Natural killer cell treated with Interleukin-12 subunit alpha and Interleukin-12 subunit beta and Interleukin-15 and Interleukin-18, amount 100 ng/mL, for 72 hours (primary cell): Measurements from ENCODE around the gene ACOT7. TPM values are rescaled to one million over a fixed set of nuclear protein-coding genes. Genes with fewer than 3 reads are reported as not detected.
"Not testable (repeated sequence)": the region's sequence is repeated elsewhere in the genome, so short reads cannot be mapped to it uniquely, and the experiment has no call there.

Experiments
- ATAC-seq, 2 donors: fragments of 150-1000 bp; cut with Tn5 transposase in 1 of 2; sonication (Bioruptor Pico), chemical (Tn5 transposase) in 1 of 2; 2 replicates each; pipeline ENCODE4 v1.10.0; 2021
- DNase-seq: peaks from one replicate; pipeline ENCODE4 v3.0.0; 2022; ENCODE audit warnings: low spot score
- H3K27ac Mint-ChIP-seq, 2 donors: 1 replicate in 1 of 2; 2 replicates in 1 of 2; pipeline ENCODE4 v1.8.0; 2022; ENCODE audit warnings: mixed read lengths in 2 of 2, mild to moderate bottlenecking in 1 of 2, moderate library complexity in 1 of 2
- H3K27me3 Mint-ChIP-seq, 2 donors: 1 replicate in 1 of 2; 2 replicates in 1 of 2; pipeline ENCODE4 v1.8.0; 2022; ENCODE audit warnings: mixed read lengths in 2 of 2
- H3K36me3 Mint-ChIP-seq: one replicate; pipeline ENCODE4 v1.8.0; 2022; ENCODE audit warnings: mixed read lengths
- H3K4me1 Mint-ChIP-seq, 2 donors: 1 replicate in 1 of 2; 2 replicates in 1 of 2; pipeline ENCODE4 v1.8.0; 2022; ENCODE audit warnings: low read depth in 2 of 2, mixed read lengths in 2 of 2, mild to moderate bottlenecking in 1 of 2
- H3K4me3 Mint-ChIP-seq: one replicate; pipeline ENCODE4 v1.8.0; 2022; ENCODE audit warnings: mixed read lengths
- H3K9me3 Mint-ChIP-seq: 2 replicates; pipeline ENCODE4 v1.8.0; 2022; ENCODE audit warnings: mixed read lengths
- total RNA-seq, 2 donors: library from RNA; stranded (reverse); gene quantifications; one replicate each; pipeline ENCODE4 v1.2.3, GENCODE V29; 2022

ACOT7 gene
- total RNA-seq, 2 donors from 2014 or later: 49.5 to 87.5 TPM

- Mint-ChIP-seq H3K27ac (no peak overlapping the region), H3K4me1 (no peaks in the 10 kb centered on the region), H3K36me3 (no peaks in the 10 kb centered on the region), H3K4me3 (no peak overlapping the region), H3K9me3 (no peaks in the 10 kb centered on the region), H3K27me3 (no peaks in the 10 kb centered on the region)
- DNase-seq (no peak), ATAC-seq (no peak)
Observed at GRCh38 chr1:6373961-6374720, 19.4 kb downstream of the ACOT7 start.

DNA sequence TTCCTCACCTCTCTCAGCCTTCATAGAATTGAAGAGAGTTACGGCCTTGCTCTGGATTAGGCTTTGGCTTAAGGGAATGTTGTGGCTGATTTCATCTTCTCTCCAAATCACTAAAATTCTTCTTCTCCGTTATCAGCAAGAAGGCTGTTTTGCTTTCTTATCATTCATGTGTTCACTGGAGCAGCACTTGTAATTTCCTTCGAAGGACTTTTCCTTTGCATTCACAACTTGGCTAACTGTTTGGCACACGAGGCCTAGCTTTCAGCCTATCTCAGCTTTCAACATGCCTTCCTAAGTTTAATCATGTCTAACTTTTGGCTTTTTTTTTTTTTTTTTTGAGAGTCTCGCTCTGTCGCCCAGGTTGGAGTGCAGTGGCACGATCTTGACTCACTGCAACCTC is 21.3 kb downstream of the ACOT7 start:
- not testable (repeated sequence) for H3K27me3 Mint-ChIP-seq, DNase-seq, H3K36me3 Mint-ChIP-seq, H3K4me3 Mint-ChIP-seq, H3K4me1 Mint-ChIP-seq, ATAC-seq, H3K27ac Mint-ChIP-seq, H3K9me3 Mint-ChIP-seq

- Mint-ChIP-seq H3K4me3 (no peak overlapping the region), H3K36me3 (no peaks in the 10 kb centered on the region), H3K27ac (no peak overlapping the region), H3K9me3 (no peaks in the 10 kb centered on the region), H3K27me3 (no peaks in the 10 kb centered on the region), H3K4me1 (peaks cover 5% of the 10 kb centered on the region in 2 donors)
- ATAC-seq (no peak), DNase-seq (no peak)
Observed at GRCh38 chr1:6370006-6370405, 23.6 kb downstream of the ACOT7 start.

- H3K27ac Mint-ChIP-seq: no peak overlapping the region
- H3K9me3 Mint-ChIP-seq: no peaks in the 10 kb centered on the region
- no peaks in the 10 kb centered on the region for H3K27me3 Mint-ChIP-seq
- DNase-seq: no peak
- H3K4me1 Mint-ChIP-seq: peaks cover 16% of the 10 kb centered on the region in 2 donors
- no peak for ATAC-seq
- H3K36me3 Mint-ChIP-seq: no peaks in the 10 kb centered on the region
- no peak overlapping the region for H3K4me3 Mint-ChIP-seq
Observed at GRCh38 chr1:6367381-6368012, 26.1 kb downstream of the ACOT7 start.

DNA sequence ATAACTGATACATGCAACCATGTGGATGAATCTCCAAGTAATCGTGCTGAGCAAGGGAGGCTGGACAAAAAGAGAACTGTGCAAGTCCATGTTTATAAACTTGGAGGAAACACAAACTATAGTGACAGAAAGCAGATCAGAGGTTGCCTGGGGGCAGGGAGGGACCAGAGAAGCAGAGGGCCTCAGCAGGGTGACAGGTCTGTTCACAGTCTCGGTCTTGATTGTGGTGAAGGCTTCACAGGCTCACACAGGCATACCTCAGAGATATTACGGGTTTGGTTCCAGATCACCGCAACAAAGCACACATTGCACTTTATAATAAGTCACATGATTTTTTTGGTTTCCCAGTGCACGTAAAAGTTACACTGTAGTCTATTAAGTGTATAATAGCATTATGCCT is 28.5 kb downstream of the ACOT7 start:
- Mint-ChIP-seq H3K4me1 (peaks cover 24 to 25% of the 10 kb centered on the region in 2 donors), H3K27ac (peak overlapping the region; percentile 15 to 38), H3K9me3 (no peaks in the 10 kb centered on the region), H3K36me3 (no peaks in the 10 kb centered on the region), H3K27me3 (no peaks in the 10 kb centered on the region), H3K4me3 (peak overlapping the region; percentile 11)
- DNase-seq (no peak), ATAC-seq (peak; percentile 69 to 75)

DNA sequence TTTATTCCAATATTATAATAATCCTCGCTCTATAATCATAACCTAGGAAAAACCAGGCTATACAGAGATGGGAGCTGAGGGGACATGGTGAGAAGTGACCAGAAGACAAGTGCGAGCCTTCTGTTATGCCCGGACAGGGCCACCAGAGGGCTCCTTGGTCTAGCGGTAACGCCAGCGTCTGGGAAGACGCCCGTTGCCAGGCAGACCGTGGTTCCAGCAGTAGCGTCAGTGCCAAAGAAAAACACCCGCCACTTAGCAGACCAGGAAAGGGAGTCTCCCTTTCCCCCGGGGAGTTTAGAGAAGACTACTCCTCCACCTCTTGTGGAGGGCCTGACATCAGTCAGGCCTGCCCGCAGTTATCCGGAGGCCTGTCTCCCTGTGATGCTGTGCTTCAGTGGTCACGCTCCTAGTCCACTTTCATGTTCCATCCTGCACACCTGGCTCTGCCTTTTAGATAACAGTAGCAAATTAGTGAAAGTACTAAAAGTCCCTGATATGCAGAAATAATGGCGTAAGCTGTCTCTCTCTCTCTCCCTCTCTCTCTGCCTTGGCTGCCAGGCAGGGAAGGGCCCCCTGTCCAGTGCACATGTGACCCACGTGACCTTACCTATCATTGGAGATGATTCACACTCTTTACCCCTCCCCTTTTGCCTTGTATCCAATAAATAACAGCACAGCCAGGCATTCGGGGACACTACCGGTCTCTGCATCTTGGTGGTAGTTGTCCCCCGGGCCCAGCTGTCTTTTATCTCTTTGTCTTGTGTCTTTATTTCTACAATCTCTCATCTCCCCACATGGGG is 30.3 kb downstream of the ACOT7 start:
- ATAC-seq, H3K9me3 Mint-ChIP-seq, DNase-seq, H3K4me3 Mint-ChIP-seq, H3K27ac Mint-ChIP-seq, H3K36me3 Mint-ChIP-seq, H3K27me3 Mint-ChIP-seq: not testable (repeated sequence)
- H3K4me1 Mint-ChIP-seq: peaks cover 33 to 34% of the 10 kb centered on the region in 2 donors

DNA sequence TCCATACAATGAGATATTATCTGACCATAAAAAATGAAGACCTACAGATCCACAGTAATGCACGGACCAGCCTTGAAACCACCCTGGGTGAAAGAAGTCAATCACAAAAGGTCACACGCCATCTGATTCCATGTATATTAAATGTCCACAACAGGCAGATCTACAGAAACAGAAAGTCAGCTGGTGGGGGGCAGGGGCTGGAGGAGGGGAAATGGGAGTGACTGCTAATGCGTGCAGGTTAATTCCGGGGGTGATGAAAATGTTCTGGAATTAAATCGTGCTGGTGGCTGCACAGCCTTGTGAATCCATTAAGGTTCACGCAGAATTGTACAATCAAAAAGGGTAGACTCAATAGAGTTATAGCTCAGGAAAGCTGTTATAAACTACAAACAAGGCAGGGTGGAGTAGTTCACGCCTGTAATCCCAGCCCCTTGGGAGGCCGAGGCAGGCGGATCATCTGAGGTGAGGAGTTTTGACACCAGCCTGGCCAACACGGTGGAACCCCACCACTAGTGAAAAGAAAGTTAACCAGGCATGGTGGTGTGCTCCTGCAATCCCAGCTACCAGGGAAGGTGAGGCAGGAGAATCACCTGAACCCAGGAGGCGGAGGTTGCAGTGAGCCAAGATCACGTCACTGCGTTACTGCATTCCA is 32.3 kb downstream of the ACOT7 start:
- H3K27me3 Mint-ChIP-seq: no peaks in the 10 kb centered on the region
- ATAC-seq (no peak), DNase-seq (no peak)
- peak overlapping the region in 1 of 2 donors; percentile 90 for H3K27ac Mint-ChIP-seq
- no peak overlapping the region for H3K4me3 Mint-ChIP-seq
- H3K4me1 Mint-ChIP-seq: peaks cover 34 to 37% of the 10 kb centered on the region in 2 donors
- no peaks in the 10 kb centered on the region for H3K36me3 Mint-ChIP-seq
- no peaks in the 10 kb centered on the region for H3K9me3 Mint-ChIP-seq

DNA sequence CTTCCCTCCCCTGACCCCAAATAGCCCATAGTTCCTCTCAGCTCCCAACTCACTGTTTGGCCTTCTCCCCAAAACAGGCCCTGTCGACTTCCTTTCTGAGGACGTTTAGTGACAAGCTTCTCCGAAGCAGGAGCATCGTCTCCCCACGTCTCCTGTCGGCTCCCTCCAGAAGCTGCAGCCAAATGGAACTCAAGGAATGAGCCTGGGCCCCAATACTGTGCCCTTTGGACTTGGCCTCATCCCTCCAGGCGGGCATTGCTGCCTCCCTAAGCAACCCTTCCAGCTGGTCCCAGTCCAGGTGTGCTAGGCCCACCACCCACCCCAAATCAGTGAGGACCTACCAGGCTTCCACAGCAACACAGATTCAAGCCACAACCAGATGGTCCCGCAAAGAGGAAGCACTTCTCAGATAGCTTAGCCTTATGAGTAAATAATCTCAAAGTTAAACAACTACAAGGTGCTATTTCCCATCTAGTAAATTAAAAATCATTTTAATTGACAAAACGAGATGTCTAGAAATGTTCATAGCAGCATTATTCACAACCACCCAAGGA is 33.0 kb downstream of the ACOT7 start:
- H3K36me3 Mint-ChIP-seq: no peaks in the 10 kb centered on the region
- DNase-seq: no peak
- ATAC-seq: no peak
- peaks cover 34 to 37% of the 10 kb centered on the region in 2 donors for H3K4me1 Mint-ChIP-seq
- peak overlapping the region in 1 of 2 donors; percentile 90 for H3K27ac Mint-ChIP-seq
- H3K27me3 Mint-ChIP-seq: no peaks in the 10 kb centered on the region
- no peaks in the 10 kb centered on the region for H3K9me3 Mint-ChIP-seq
- H3K4me3 Mint-ChIP-seq: no peak overlapping the region

- Mint-ChIP-seq H3K27me3 (no peaks in the 10 kb centered on the region), H3K4me3 (peak overlapping the region; percentile 72), H3K4me1 (peaks cover 31 to 37% of the 10 kb centered on the region in 2 donors), H3K27ac (peak overlapping the region; percentile 77 to 90), H3K36me3 (no peaks in the 10 kb centered on the region), H3K9me3 (no peaks in the 10 kb centered on the region)
- DNase-seq (no peak), ATAC-seq (peak in 1 of 2 donors; percentile 36)
Observed at GRCh38 chr1:6360117-6360496, 33.5 kb downstream of the ACOT7 start.

DNA sequence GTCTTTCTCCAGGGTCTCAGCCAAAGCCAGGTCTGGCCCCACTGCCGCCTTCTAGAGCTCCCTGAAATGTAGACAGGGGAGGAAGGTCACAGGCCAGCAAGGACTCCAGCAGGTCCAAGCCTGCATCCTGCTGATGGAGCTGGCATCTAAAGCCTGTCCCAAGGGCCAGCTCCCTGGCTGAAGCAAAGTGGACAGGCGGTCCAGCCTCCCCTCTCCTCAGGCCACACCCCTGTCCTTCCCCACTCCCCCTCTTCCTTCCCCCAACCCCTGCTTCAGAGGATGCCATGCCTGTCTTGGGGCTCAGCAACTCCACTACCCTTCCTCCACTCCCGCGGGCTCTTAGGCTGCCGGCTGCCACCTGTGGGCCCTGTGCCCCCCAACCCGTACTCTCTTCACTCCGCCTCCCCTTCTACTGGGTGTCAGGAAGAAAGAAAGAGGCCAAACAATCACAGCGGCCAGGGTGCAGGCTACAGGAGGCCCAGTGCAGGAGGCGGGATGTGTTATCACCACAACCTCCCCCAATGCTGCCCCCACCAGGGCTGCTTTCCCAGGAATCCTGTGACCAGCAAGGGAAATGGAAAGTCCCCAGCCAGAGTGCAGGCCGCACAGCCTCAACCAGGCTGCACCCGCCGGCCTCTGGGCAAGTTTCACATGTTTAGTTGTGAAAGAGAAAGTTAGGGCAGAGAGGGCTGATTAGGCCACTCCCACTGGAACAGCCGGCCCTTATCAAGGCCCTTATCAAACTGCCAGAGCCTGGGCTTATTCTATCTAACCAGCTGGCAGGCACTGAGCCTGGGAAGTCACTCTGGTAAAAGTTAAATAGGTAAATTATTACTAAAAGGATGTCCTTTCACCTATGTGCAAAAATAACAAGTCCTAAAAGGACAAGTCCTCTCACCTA is 34.1 kb downstream of the ACOT7 start:
- ATAC-seq: peak; percentile 86 to 93
- Mint-ChIP-seq H3K4me1 (peaks cover 25 to 37% of the 10 kb centered on the region in 2 donors), H3K27ac (peak overlapping the region; percentile 77 to 90), H3K36me3 (no peaks in the 10 kb centered on the region), H3K9me3 (no peaks in the 10 kb centered on the region), H3K4me3 (peak overlapping the region; percentile 72), H3K27me3 (no peaks in the 10 kb centered on the region)
- peak; percentile 81 for DNase-seq

DNA sequence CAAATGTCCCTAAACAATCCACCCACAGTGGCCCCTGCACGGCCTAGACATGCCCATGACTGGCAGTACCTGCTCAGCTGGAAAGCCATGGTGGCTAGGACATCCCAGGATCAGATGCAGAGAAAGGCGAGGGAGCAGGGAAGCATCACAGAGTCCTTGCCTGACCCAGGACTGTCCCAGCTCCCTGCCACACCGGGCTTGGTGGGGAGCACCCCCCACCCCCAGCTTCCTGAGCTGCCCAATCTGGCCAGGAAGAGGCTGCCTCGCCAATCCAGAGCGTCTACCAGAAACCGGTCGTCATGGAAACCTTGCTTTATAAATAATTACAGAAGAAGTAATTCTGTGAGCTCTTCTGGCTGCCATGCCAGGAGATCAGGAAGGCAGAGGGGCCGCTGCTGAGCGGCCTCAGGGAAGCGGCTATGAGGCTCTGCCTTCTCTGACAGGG is 34.8 kb downstream of the ACOT7 start:
- H3K36me3 Mint-ChIP-seq: no peaks in the 10 kb centered on the region
- H3K27me3 Mint-ChIP-seq: no peaks in the 10 kb centered on the region
- peaks cover 23 to 34% of the 10 kb centered on the region in 2 donors for H3K4me1 Mint-ChIP-seq
- H3K9me3 Mint-ChIP-seq: no peaks in the 10 kb centered on the region
- no peak for DNase-seq
- H3K27ac Mint-ChIP-seq: peak overlapping the region; percentile 77 to 90
- peak; percentile 48 to 62 for ATAC-seq
- H3K4me3 Mint-ChIP-seq: no peak overlapping the region

DNA sequence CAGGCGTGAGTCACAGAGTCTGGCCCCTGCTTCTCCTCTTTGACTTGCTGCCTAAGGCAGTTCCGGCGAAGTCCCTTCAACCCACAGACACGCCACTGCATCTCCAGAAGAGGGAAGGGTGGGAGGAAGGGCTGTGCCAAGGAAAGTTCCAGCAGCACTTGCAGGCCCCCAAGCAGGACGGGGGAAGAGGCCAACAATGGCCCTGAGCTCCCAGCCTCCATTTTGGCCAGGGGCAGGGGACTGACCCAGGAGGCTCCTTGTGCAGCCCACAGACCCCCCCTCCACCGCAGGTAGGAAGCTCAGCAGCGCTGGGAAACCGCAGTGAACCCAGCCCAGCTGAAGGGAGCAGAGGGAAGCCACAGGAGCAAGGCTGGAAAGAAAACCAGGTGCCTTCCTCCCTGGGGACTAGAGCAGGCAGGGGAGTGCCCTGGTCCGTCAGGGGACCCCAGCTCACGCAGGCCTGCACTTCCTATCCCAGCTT is 35.4 kb downstream of the ACOT7 start:
- H3K9me3 Mint-ChIP-seq: no peaks in the 10 kb centered on the region
- peak overlapping the region in 1 of 2 donors; percentile 90 for H3K27ac Mint-ChIP-seq
- H3K4me1 Mint-ChIP-seq: peaks cover 18 to 29% of the 10 kb centered on the region in 2 donors
- no peak overlapping the region for H3K4me3 Mint-ChIP-seq
- H3K27me3 Mint-ChIP-seq: no peaks in the 10 kb centered on the region
- DNase-seq (no peak), ATAC-seq (no peak)
- no peaks in the 10 kb centered on the region for H3K36me3 Mint-ChIP-seq
